WTC11 (cell line): ENCODE data around the gene UBA3. TPM values are rescaled to one million over a fixed set of nuclear protein-coding genes. Genes with fewer than 3 reads are reported as not detected.

ENCODE experiments used
- ATAC-seq: fragments of 200-7000 bp; cut with Tn5 transposase; 2 replicates; pipeline ENCODE4 v1.10.0; 2021; ENCODE audit warnings: mild to moderate bottlenecking, moderate library complexity
- CTCF ChIA-PET: fragments of 300-600 bp; sonication (Branson Sonifier 250); formaldehyde crosslinking; loops from one replicate; lab custom pipeline; 2021; ENCODE audit warnings: antibody characterized with exemption; lab: Charles Lee
- POLR2A ChIA-PET: fragments of 350-600 bp; sonication (Branson Sonifier 250); formaldehyde crosslinking; loops from one replicate; lab custom pipeline; 2021; ENCODE audit warnings: antibody characterized with exemption; lab: Charles Lee
- DNase-seq: peaks from one replicate; pipeline ENCODE4 v3.0.0; 2021; ENCODE audit warnings: low spot score
- H3K27ac Mint-ChIP-seq: 2 replicates; pipeline ENCODE4 v1.8.0; 2021; ENCODE audit warnings: mixed read lengths
- H3K27me3 Mint-ChIP-seq: 2 replicates; pipeline ENCODE4 v1.8.0; 2021; ENCODE audit warnings: low read depth, mild to moderate bottlenecking, moderate library complexity, mixed read lengths
- H3K36me3 Mint-ChIP-seq: 2 replicates; pipeline ENCODE4 v1.8.0; 2021; ENCODE audit warnings: mixed read lengths
- H3K4me1 Mint-ChIP-seq: 2 replicates; pipeline ENCODE4 v1.8.0; 2022; ENCODE audit warnings: mixed read lengths
- H3K4me3 Mint-ChIP-seq: 2 replicates; pipeline ENCODE4 v1.8.0; 2021; ENCODE audit warnings: mild to moderate bottlenecking, moderate library complexity, mixed read lengths
- H3K9me3 Mint-ChIP-seq: 2 replicates; pipeline ENCODE4 v1.8.0; 2021; ENCODE audit warnings: mixed read lengths
- ATF1 ChIP-seq: sonication (generic); formaldehyde crosslinking; IDR thresholded peaks from 2 replicates; pipeline ENCODE4 v1.8.1; 2023; ENCODE audit warnings: mild to moderate bottlenecking, moderate library complexity, missing genetic modification reagents
- CREB1 ChIP-seq: sonication (generic); formaldehyde crosslinking; IDR thresholded peaks from 2 replicates; pipeline ENCODE4 v1.8.0; 2023; ENCODE audit warnings: mild to moderate bottlenecking, missing genetic modification reagents
- FOXK1 ChIP-seq: sonication (generic); formaldehyde crosslinking; IDR thresholded peaks from 2 replicates; pipeline ENCODE4 v1.8.0; 2022; ENCODE audit warnings: mild to moderate bottlenecking, moderate library complexity, missing genetic modification reagents
- GABPB1 ChIP-seq: sonication (generic); formaldehyde crosslinking; IDR thresholded peaks from 2 replicates; pipeline ENCODE4 v1.8.1; 2023; ENCODE audit warnings: mild to moderate bottlenecking, missing genetic modification reagents
- GRHL2 ChIP-seq: fragments of 250-450 bp; sonication (Bioruptor Pico); IDR thresholded peaks from 2 replicates; pipeline ENCODE4 v1.8.0; 2022; ENCODE audit warnings: mild to moderate bottlenecking, moderate library complexity; ENCODE audit not compliant: insufficient replicate concordance, severe bottlenecking
- IRF2 ChIP-seq: sonication (generic); formaldehyde crosslinking; IDR thresholded peaks from 2 replicates; pipeline ENCODE4 v1.8.0; 2022; ENCODE audit warnings: low read depth, missing genetic modification reagents, borderline replicate concordance
- KAT7 ChIP-seq: sonication (generic); formaldehyde crosslinking; IDR thresholded peaks from 2 replicates; pipeline ENCODE4 v1.8.1; 2023; ENCODE audit warnings: missing genetic modification reagents, mild to moderate bottlenecking, borderline replicate concordance
- MXD4 ChIP-seq: fragments of 250-450 bp; sonication (Bioruptor Pico); IDR thresholded peaks from 2 replicates; pipeline ENCODE4 v1.8.0; 2021; ENCODE audit warnings: mild to moderate bottlenecking, moderate library complexity, borderline replicate concordance
- NR2C2 ChIP-seq: sonication (generic); formaldehyde crosslinking; IDR thresholded peaks from 2 replicates; pipeline ENCODE4 v1.8.0; 2022; ENCODE audit warnings: mild to moderate bottlenecking, missing genetic modification reagents
- NR3C1 ChIP-seq: sonication (generic); formaldehyde crosslinking; conservative IDR thresholded peaks from 2 replicates; pipeline ENCODE4 v1.8.1; 2023; ENCODE audit warnings: low read depth, mild to moderate bottlenecking, missing genetic modification reagents
- SMAD3 ChIP-seq: sonication (generic); formaldehyde crosslinking; IDR thresholded peaks from 2 replicates; pipeline ENCODE4 v1.8.0; 2022; ENCODE audit warnings: missing genetic modification reagents, mild to moderate bottlenecking, borderline replicate concordance
- ZNF121 ChIP-seq: sonication (generic); formaldehyde crosslinking; IDR thresholded peaks from 2 replicates; pipeline ENCODE4 v1.8.0; 2023; ENCODE audit warnings: missing genetic modification reagents
- ZNF138 ChIP-seq: sonication (generic); formaldehyde crosslinking; conservative IDR thresholded peaks from 2 replicates; pipeline ENCODE4 v1.8.1; 2022; ENCODE audit warnings: mild to moderate bottlenecking, moderate library complexity, missing genetic modification reagents
- ZNF219 ChIP-seq: sonication (generic); formaldehyde crosslinking; IDR thresholded peaks from 2 replicates; pipeline ENCODE4 v1.8.0; 2023; ENCODE audit warnings: missing genetic modification reagents, mild to moderate bottlenecking, borderline replicate concordance
- ZNF416 ChIP-seq: fragments of 250-450 bp; sonication (Bioruptor Pico); IDR thresholded peaks from 2 replicates; pipeline ENCODE4 v1.9.0; 2021; ENCODE audit warnings: mild to moderate bottlenecking, inconsistent platforms
- ZNF423 ChIP-seq: fragments of 250-450 bp; sonication (Bioruptor Pico); IDR thresholded peaks from 2 replicates; pipeline ENCODE4 v2.1.2; 2022; ENCODE audit warnings: mild to moderate bottlenecking, moderate library complexity
- ZNF671 ChIP-seq: fragments of 250-450 bp; sonication (Bioruptor Pico); IDR thresholded peaks from 2 replicates; pipeline ENCODE4 v1.8.0; 2021; ENCODE audit warnings: mild to moderate bottlenecking
- total RNA-seq: library from RNA; stranded (reverse); gene quantifications from 3 replicates; pipeline ENCODE4 v1.2.3, GENCODE V29; 2021
- TF ChIP-seq, protein P1 (sequence below): sonication (generic); formaldehyde crosslinking; IDR thresholded peaks from 2 replicates; pipeline ENCODE4 v1.8.0; 2022; ENCODE audit warnings: mild to moderate bottlenecking, missing genetic modification reagents
- TF ChIP-seq, protein P2 (sequence below): fragments of 200-600 bp; IDR thresholded peaks from 2 replicates; pipeline ENCODE4 v1.8.0; 2022; ENCODE audit warnings: antibody characterized with exemption
- TF ChIP-seq, protein P3 (sequence below): sonication (generic); formaldehyde crosslinking; IDR thresholded peaks from 2 replicates; pipeline ENCODE4 v1.8.0; 2023; ENCODE audit warnings: missing genetic modification reagents, mild to moderate bottlenecking, borderline replicate concordance
- TF ChIP-seq, protein P4 (sequence below): sonication (generic); formaldehyde crosslinking; IDR thresholded peaks from 2 replicates; pipeline ENCODE4 v1.8.1; 2022; ENCODE audit warnings: mild to moderate bottlenecking, missing genetic modification reagents, moderate library complexity, borderline replicate concordance
- TF ChIP-seq, protein P5 (sequence below): sonication (generic); formaldehyde crosslinking; IDR thresholded peaks from 2 replicates; pipeline ENCODE4 v1.8.0; 2022; ENCODE audit warnings: mild to moderate bottlenecking, missing genetic modification reagents
- TF ChIP-seq, protein P6 (sequence below): sonication (generic); formaldehyde crosslinking; IDR thresholded peaks from 2 replicates; pipeline ENCODE4 v1.8.1; 2022; ENCODE audit warnings: low read depth, missing genetic modification reagents, borderline replicate concordance

The UBA3 gene
- total RNA-seq, 1 experiment from 2014 or later = 75.0 TPM

DNA sequence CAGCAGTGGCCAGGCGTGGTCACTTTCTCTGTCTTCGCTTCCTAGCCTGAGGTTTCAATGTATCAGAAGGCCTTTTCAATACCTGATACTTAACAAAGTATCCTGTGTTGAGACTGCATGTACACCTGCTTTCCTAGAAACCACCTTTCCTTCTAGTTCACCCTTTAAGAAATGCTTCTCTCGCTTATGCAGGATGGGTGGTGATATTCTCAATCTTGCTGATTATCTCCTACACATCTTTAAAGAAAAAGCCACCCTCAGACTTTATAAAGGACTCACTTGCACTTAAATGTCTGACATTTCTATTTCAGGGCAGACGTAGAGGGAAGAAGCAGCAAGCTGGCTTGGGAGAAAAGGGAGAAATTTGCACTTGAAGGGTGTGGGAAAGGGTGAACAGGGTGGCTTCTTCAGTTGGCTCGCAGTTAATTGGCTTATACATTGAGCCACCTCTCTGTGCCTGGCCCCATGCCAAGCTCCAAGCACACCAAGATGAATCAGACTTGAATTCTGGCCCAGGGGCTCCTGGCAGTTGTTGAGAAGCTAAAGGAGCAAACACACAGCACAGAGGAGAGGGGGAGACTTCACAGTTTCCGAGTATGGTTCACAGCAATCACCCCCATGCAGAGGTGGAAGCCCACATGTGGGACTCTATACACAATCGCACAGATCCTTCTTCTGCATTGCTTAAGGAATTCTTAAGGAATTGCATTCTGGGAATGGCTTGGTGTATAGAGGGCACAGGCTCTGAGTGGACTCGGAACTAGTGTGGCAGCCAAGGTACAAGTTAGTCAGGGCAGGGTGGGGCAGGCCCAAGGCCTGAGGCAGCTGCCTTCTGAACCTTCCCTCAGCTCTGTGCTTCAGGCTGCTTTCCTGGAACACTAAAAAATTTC lies 5.9 kb upstream of the UBA3 start:
- no peak for TF ChIP-seq ZNF416 (CRISPR knock-in tag)
- TF ChIP-seq, protein P1, sequence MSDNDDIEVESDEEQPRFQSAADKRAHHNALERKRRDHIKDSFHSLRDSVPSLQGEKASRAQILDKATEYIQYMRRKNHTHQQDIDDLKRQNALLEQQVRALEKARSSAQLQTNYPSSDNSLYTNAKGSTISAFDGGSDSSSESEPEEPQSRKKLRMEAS = no peak
- no peak for TF ChIP-seq IRF2 (CRISPR knock-in tag)
- no peak for TF ChIP-seq ZNF219
- no peak for TF ChIP-seq FOXK1
- no peak for TF ChIP-seq SMAD3 (CRISPR knock-in tag)
- no peak for TF ChIP-seq KAT7 (CRISPR knock-in tag)
- no peak for TF ChIP-seq MXD4 (CRISPR knock-in tag)
- no peak for TF ChIP-seq CREB1 (CRISPR knock-in tag)
- TF ChIP-seq ZNF121 (CRISPR knock-in tag) = no peak
- no peak for TF ChIP-seq ZNF671 (CRISPR knock-in tag)
- TF ChIP-seq NR3C1 (CRISPR knock-in tag) = no peak
- TF ChIP-seq, protein P2, sequence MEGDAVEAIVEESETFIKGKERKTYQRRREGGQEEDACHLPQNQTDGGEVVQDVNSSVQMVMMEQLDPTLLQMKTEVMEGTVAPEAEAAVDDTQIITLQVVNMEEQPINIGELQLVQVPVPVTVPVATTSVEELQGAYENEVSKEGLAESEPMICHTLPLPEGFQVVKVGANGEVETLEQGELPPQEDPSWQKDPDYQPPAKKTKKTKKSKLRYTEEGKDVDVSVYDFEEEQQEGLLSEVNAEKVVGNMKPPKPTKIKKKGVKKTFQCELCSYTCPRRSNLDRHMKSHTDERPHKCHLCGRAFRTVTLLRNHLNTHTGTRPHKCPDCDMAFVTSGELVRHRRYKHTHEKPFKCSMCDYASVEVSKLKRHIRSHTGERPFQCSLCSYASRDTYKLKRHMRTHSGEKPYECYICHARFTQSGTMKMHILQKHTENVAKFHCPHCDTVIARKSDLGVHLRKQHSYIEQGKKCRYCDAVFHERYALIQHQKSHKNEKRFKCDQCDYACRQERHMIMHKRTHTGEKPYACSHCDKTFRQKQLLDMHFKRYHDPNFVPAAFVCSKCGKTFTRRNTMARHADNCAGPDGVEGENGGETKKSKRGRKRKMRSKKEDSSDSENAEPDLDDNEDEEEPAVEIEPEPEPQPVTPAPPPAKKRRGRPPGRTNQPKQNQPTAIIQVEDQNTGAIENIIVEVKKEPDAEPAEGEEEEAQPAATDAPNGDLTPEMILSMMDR = no peak
- TF ChIP-seq, all 79 proteins: peak for 0
- Mint-ChIP-seq H3K4me3 (peak overlapping the region; percentile 92), H3K9me3 (no peaks in the 10 kb centered on the region), H3K4me1 (peaks cover 54% of the 10 kb centered on the region), H3K27me3 (no peaks in the 10 kb centered on the region), H3K27ac (no peak overlapping the region), H3K36me3 (no peaks in the 10 kb centered on the region)
- ChIA-PET POLR2A (no interaction called here), CTCF (interaction anchor here (0.7 to 1.6 kb wide), 2 partner anchors 33 to 221 kb away, joined by 3 read pairs; no protein-coding TSS in a partner anchor)
- DNase-seq (no peak), ATAC-seq (no peak)

DNA sequence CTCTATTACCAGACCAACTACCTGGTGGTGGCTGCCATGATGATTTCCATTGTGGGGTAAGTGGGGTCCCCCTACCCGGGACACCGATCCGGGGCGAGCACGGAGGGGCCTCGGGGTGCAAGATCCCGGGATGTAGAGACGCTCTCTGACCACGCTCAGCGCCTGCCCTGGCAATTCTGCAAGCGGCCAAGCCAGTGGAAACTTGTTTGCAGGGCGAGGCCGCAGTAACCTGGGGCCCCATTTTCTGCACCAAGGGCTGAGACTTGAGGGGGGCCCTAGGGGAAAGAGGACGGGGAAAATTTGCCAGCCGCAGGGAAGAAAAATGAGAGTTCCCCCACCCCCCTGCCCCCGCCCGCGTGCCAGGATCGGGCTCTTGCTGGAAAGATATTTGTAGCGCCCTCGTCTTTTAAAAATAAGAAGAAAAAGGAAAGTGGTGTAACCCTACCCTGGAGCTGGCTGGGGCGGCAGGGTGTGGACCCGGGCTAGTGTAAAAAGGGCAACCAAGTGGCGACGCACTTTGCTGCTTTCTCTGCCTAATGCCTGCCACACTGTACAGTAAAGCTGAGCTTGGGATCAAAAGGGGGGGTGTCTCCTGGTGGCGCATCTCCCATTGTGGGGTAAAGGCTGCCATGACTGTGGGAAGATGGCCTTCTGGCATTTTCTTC lies 5.1 kb upstream of the UBA3 start:
- ChIA-PET CTCF (interaction anchor here (0.6 to 1.6 kb wide), 3 partner anchors 33 to 338 kb away, joined by 3 read pairs; no protein-coding TSS in a partner anchor), POLR2A (no interaction called here)
- no peak for TF ChIP-seq ZNF138 (CRISPR knock-in tag)
- TF ChIP-seq ZNF416 (CRISPR knock-in tag) = no peak
- TF ChIP-seq ATF1 (CRISPR knock-in tag) = no peak
- TF ChIP-seq, protein P3, sequence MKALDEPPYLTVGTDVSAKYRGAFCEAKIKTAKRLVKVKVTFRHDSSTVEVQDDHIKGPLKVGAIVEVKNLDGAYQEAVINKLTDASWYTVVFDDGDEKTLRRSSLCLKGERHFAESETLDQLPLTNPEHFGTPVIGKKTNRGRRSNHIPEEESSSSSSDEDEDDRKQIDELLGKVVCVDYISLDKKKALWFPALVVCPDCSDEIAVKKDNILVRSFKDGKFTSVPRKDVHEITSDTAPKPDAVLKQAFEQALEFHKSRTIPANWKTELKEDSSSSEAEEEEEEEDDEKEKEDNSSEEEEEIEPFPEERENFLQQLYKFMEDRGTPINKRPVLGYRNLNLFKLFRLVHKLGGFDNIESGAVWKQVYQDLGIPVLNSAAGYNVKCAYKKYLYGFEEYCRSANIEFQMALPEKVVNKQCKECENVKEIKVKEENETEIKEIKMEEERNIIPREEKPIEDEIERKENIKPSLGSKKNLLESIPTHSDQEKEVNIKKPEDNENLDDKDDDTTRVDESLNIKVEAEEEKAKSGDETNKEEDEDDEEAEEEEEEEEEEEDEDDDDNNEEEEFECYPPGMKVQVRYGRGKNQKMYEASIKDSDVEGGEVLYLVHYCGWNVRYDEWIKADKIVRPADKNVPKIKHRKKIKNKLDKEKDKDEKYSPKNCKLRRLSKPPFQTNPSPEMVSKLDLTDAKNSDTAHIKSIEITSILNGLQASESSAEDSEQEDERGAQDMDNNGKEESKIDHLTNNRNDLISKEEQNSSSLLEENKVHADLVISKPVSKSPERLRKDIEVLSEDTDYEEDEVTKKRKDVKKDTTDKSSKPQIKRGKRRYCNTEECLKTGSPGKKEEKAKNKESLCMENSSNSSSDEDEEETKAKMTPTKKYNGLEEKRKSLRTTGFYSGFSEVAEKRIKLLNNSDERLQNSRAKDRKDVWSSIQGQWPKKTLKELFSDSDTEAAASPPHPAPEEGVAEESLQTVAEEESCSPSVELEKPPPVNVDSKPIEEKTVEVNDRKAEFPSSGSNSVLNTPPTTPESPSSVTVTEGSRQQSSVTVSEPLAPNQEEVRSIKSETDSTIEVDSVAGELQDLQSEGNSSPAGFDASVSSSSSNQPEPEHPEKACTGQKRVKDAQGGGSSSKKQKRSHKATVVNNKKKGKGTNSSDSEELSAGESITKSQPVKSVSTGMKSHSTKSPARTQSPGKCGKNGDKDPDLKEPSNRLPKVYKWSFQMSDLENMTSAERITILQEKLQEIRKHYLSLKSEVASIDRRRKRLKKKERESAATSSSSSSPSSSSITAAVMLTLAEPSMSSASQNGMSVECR (CRISPR knock-in tag) = 0 out of 2 replicates have a peak, but pooled peaks have one; percentile 61
- TF ChIP-seq, protein P1 = 0 out of 2 replicates have a peak, but pooled peaks have one; percentile 39
- TF ChIP-seq, protein P4, sequence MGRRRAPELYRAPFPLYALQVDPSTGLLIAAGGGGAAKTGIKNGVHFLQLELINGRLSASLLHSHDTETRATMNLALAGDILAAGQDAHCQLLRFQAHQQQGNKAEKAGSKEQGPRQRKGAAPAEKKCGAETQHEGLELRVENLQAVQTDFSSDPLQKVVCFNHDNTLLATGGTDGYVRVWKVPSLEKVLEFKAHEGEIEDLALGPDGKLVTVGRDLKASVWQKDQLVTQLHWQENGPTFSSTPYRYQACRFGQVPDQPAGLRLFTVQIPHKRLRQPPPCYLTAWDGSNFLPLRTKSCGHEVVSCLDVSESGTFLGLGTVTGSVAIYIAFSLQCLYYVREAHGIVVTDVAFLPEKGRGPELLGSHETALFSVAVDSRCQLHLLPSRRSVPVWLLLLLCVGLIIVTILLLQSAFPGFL (CRISPR knock-in tag) = no peak
- TF ChIP-seq ZNF423 (CRISPR knock-in tag) = no peak
- no peak for TF ChIP-seq GABPB1 (CRISPR knock-in tag)
- no peak for TF ChIP-seq GRHL2
- TF ChIP-seq ZNF219 = no peak
- no peak for TF ChIP-seq SMAD3 (CRISPR knock-in tag)
- TF ChIP-seq, protein P5, sequence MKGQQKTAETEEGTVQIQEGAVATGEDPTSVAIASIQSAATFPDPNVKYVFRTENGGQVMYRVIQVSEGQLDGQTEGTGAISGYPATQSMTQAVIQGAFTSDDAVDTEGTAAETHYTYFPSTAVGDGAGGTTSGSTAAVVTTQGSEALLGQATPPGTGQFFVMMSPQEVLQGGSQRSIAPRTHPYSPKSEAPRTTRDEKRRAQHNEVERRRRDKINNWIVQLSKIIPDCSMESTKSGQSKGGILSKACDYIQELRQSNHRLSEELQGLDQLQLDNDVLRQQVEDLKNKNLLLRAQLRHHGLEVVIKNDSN = no peak
- no peak for TF ChIP-seq NR2C2 (CRISPR knock-in tag)
- TF ChIP-seq, protein P6, sequence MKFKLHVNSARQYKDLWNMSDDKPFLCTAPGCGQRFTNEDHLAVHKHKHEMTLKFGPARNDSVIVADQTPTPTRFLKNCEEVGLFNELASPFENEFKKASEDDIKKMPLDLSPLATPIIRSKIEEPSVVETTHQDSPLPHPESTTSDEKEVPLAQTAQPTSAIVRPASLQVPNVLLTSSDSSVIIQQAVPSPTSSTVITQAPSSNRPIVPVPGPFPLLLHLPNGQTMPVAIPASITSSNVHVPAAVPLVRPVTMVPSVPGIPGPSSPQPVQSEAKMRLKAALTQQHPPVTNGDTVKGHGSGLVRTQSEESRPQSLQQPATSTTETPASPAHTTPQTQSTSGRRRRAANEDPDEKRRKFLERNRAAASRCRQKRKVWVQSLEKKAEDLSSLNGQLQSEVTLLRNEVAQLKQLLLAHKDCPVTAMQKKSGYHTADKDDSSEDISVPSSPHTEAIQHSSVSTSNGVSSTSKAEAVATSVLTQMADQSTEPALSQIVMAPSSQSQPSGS (CRISPR knock-in tag) = no peak

More for the DNA sequence above, 5.1 kb upstream of the UBA3 start:
- no peaks in the 10 kb centered on the region for H3K27me3 Mint-ChIP-seq
- DNase-seq = no peak
- no peaks in the 10 kb centered on the region for H3K36me3 Mint-ChIP-seq
- H3K4me3 Mint-ChIP-seq = peak overlapping the region; percentile 92
- peak; percentile 6 for ATAC-seq
- H3K9me3 Mint-ChIP-seq = no peaks in the 10 kb centered on the region
- peaks cover 61% of the 10 kb centered on the region for H3K4me1 Mint-ChIP-seq
- H3K27ac Mint-ChIP-seq = no peak overlapping the region
